Inflammatory macrophage (primary cell): ENCODE results near the gene TENT5A.
"Not testable (repeated sequence)": the region's sequence is repeated elsewhere in the genome, so short reads cannot be mapped to it uniquely, and the experiment has no call there.

Source experiments
- DNase-seq, 2 donors: peaks; one replicate each; pipeline ENCODE4 v3.0.0-alpha.2; 2020 to 2022

Gene TENT5A

GRCh38 chr6:81749707-81750106 lies 2.8 kb downstream of the TENT5A start:
- peak in 1 of 2 donors; percentile 29 for DNase-seq

DNA sequence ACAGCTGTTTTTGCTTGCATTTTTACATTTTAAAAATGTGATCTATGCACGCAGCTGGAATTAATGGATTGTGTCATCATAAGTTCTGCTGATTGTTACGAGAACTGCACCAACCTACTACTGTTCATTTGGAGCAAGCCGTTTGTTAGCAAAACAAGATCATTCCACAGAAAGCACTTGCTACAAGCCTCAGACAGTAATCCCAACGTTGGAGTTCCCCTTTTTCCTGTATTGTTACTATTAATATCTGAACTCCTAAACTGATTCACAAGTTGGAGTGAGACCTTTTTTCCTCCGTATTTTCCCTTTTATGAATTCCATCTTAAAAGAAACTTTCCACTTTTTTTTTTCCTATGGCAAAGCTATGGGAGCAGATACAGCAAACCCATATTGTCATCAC lies 3.5 kb downstream of the TENT5A start:
- DNase-seq: no peak

DNA sequence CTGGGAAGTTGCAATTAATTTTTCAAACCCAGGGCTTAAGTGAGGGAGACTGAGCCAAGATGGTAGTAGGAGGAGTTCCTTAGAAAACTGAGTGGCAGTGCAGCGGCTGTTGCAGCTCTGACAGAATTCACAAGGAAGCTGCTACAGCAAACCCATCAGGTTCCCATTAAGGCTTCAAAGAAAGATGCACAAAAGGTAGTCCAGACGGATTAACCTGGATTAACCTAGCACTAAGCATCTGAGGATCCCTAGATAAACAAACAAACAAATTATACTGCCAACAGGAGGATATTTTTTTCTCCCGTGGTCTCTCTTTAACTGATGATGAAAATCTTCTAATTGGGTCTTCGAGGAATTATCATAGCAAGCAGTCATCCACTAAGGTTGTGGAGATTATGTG lies 5.2 kb downstream of the TENT5A start:
- no peak for DNase-seq

- peak in 1 of 2 donors; percentile 59 for DNase-seq
Observed at GRCh38 chr6:81744131-81744530, 8.3 kb downstream of the TENT5A start.

- DNase-seq: no peak
Observed at GRCh38 chr6:81743649-81744048, 8.8 kb downstream of the TENT5A start.

- DNase-seq: no peak
Observed at GRCh38 chr6:81741689-81742088, 10.8 kb downstream of the TENT5A start.

DNA sequence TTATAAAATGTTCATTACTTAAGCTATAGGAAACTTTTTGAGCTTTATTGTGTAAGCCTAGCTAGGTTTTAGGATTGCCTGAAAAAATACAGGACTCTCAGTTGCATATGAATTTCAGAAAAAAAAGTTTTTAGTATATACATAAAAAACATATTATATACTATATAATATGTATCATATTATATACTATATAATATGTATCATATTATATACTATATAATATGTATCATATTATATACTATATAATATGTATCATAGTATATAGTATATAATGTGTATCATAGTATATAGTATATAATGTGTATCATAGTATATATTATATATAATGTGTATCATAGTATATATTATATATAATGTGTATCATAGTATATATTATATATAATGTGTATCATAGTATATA lies 11.9 kb downstream of the TENT5A start:
- not testable (repeated sequence) for DNase-seq

- no peak for DNase-seq
Observed at GRCh38 chr6:81739230-81740195, 13.0 kb downstream of the TENT5A start.

GRCh38 chr6:81736428-81736827 lies 16.1 kb downstream of the TENT5A start:
- no peak for DNase-seq

DNA sequence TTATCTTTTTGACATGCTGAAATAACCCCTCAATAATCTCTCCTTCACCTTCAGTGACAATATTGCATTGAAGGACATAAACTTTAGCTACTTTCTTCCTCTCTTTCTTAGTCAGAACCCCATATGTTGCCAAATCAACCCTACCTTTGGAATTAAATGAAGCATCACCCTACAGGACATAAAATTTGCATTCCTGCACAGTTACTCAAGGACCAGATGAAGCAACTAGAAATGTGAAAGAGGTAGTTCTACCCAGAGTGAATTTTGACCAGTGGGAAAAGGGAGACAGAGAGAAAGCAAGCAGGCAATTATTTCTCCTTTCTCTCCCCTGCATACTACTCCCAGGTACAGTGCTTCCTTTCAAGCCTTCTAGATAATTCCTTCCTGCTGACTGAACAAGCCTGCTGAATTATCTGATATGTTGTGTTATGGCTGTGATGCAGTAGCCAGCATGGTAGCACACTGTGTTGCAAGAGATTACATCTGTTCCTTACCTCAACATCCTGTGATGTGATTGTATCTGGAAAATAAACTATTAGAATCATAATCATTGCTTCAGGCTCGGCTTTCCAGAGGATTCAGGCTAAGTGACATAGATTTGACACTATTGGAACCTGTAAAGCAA lies 16.6 kb downstream of the TENT5A start:
- no peak for DNase-seq

- DNase-seq: no peak
Observed at GRCh38 chr6:81734500-81735150, 17.9 kb downstream of the TENT5A start.

- peak; percentile 35 to 39 for DNase-seq
Observed at GRCh38 chr6:81734081-81734480, 18.4 kb downstream of the TENT5A start.

DNA sequence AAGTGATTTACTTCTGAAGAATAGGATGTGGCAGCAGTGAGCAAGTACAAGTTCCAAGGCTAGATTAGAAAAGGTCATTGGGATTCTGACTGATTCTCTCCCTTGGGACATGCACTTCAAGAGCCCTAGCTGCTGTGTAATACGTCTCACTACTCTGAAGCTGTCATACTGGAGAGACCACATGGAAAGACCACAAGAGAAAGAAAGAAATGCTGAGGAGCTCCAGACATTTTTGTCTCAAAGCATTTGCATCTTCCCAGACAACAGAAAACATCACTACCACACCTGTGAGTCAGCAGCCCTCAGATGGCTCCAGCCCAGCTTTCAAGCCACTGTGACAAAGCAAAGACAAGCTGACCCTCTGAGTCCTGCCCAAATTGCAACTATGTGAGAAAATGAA lies 20.7 kb downstream of the TENT5A start:
- DNase-seq: no peak

GRCh38 chr6:81727876-81728517 lies 24.5 kb downstream of the TENT5A start:
- DNase-seq: no peak

GRCh38 chr6:81725127-81725526 lies 27.4 kb downstream of the TENT5A start:
- DNase-seq: no peak

DNA sequence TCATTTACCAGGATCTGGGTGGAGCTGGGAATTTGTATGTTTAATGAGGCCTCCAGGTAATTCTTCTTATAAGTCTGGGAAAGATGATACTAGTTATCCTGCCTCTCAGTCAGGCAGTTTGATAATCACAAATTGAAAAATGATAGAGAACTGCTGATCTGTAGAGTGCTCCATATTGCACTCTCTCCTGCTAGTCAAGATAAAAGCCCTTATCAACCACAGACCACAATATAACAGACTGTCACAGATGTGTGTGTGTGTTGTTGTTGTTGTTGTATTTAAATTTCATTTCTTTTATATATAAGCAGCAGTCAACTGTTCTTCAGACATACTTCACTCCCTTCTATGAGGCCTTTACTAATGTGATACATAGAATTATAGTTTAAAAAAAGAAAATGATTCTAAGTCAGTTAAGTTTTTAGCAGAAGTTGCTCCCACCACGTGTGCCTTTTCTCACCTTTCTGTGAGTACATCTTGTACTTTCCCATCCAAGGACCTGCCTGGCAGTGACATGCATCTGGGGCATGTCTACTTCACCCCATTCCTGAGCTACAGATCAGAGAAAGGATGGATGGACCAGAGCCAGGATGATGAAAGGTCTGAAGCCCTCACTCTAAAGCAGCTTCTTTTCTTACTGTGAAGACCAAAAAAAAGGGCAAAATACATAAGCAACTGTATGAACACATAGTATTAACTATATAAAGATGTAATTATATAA lies 29.8 kb downstream of the TENT5A start:
- DNase-seq: no peak

- no peak for DNase-seq
Observed at GRCh38 chr6:81720427-81720826, 32.1 kb downstream of the TENT5A start.

DNA sequence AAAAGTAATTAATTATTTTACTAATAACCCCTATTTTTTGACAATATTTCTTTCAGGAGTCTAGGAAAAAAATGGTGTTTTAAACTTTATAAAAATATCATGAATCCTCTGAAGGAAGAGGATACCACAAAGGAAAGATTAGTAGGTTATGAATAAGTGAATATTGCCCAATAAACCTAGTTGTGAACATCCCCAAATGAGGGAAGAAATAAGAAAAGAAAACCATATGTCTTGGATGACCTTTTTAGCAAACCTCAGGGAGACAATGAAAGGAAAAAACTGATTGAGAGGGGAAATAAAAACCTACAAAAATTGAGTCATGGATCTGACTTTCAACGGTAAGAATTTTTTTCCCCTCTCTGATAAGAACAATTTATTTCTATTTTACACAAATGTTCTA lies 34.4 kb downstream of the TENT5A start:
- DNase-seq: no peak

DNA sequence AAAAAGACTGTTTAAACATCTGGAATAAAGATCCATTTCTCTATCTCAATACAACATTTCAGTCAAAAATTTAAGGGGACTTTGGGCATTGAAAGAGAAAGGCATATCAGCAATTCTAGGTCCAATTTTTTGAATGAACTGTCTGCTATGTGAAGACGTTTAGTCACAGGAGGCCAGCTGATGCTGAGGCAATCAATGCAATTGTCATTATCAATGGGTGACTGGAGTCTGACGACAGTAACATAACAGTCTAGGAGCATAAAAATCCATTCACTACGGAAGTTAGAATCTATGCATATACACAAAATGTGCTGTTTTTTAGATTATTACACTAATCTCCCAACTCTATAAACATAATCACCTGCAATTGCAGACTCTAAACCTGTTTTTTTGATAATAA lies 37.8 kb downstream of the TENT5A start:
- no peak for DNase-seq

GRCh38 chr6:81713205-81713604 lies 39.3 kb downstream of the TENT5A start:
- DNase-seq: no peak

DNA sequence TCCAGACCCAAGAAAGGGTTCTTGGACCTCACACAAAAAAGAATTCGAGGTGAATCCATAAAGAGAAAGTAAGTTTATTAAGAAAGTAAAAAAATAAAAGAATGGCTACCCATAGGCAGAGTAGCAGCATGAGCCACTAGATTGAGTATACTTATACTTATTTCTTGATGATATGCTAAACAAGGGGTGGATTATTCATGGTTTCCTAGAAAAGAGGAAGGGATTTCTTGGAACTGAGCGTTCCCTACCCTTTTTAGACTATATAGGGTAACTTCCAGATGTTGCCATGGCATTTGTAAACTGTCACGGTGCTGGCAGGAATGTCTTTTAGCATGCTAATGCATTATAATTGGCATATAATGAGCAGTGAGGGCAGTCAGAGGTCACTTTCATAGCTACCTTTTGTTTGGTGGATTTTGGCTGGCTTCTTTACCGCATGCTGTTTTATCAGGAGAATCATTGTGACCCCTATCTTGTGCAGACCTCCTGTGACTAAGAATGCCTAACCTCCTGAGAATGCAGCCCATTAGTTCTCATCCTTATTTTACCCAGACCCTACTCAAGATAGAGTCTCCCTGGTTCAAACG lies 44.3 kb downstream of the TENT5A start:
- no peak for DNase-seq

DNA sequence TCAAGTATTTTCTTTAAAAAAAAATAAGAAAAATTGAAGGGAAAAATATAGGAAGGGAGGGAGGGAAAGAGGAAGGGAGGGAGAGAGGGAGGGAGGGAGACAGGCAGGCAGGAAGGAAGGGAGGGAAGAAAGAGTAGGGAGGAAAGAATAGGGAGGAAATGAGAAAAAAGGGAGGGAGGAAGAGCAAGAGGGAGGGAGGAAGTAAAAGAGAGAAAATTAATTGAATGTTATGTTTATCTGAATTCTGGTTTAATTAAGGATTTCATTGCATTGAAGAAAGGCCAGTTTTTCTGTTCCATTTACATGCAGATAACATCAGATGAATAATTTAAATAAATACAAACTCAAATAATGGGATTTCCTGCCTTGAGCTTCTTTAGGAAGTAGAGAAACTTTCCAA lies 47.8 kb downstream of the TENT5A start:
- DNase-seq: no peak
